D721Med (cell line): ENCODE data around the gene TRERF1.

Source experiments
- DNase-seq: peaks from one replicate; pipeline ENCODE4 v3.0.0; 2011; ENCODE audit warnings: low spot score; ENCODE audit not compliant: insufficient read length
- FAIRE-seq: peaks from 2 replicates; lab custom pipeline; 2011; peaks lifted over from hg19 to GRCh38; lab: Jason Lieb, UNC
- CTCF ChIP-seq: IDR thresholded peaks from 2 replicates; pipeline ENCODE4 v1.5.1; 2012; ENCODE audit warnings: mild to moderate bottlenecking, control low read depth; ENCODE audit not compliant: insufficient read depth; ENCODE audit errors: missing control alignments

The TRERF1 gene

GRCh38 chr6:42367353-42368011 is 84.2 kb downstream of the TRERF1 start:
- TF ChIP-seq CTCF = no peak
- no peak for FAIRE-seq
- DNase-seq = no peak

DNA sequence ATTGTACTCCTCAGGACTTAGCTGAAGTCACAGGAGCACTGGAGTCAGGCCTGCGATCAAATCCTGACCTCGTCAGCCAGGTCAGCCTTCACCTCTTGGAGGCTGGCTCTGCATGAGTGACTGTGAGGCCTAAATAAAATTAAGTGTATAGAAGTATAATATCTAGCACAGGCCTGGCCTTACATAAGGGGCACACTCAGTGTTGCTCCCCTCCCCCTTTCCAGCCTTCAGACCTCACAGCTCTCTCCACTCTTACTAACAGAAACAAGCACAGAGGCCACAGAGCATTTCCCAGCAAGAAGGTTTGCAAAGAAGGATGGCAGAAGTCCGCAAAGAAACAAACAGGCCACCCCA is 84.8 kb downstream of the TRERF1 start:
- FAIRE-seq = no peak
- TF ChIP-seq CTCF = no peak
- DNase-seq = no peak

DNA sequence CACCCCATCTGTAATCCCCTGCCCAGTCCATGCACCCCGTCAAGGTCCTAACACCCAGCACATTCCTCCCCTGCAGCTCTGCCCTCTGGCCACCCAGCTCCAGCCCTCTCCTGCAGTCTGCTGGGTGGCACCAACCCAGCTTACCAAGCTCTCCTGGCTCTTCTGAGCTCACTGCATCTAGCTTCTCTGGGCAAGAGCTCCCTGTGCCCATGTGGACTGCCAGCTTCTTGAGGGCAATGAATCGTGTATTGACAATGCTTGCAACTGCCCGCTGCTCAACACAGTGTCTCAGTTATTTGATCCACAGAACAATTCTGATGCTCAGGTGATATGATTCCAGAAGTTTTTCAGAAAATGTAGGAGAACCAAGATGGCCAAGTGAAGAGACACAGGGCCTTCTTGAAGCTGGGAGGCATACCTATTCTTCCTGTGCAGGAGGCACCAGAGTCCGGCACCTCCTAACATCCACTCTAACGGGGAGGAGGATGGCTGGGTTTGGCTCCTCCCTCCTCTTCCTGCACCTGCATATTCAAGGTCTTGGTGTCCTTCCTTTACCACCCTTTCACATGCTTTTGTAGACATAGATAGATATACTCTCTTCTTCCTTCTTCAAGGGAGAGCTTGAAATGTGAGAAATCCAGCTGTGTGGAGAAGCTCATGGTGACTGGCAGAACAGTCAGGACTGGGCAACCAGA is 85.6 kb downstream of the TRERF1 start:
- FAIRE-seq (no peak), DNase-seq (no peak)
- TF ChIP-seq CTCF = no peak

GRCh38 chr6:42365021-42365420 is 86.7 kb downstream of the TRERF1 start:
- TF ChIP-seq CTCF = no peak
- FAIRE-seq = no peak
- DNase-seq = no peak

- no peak for DNase-seq
- no peak for FAIRE-seq
These were observed 87.5 kb downstream of the TRERF1 start for GRCh38 chr6:42363926-42364849.

DNA sequence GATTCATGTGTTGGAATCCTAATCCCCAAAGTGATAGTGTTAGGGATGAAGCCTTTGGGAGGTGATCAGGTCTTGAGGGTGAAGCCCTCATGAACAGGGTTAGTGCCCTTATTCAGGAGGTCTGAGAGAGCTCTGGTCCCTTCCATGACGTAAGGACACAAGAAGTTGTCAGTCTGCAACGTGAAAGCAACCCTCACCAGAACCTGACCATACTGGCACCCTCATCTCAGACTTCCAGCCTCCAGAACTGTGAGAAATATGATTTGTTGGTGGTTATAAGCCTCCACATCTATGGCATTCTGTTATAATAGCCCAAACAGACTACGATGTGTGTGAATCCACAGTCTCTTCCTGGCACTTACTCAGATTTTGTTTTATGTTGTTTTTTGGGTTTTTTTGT is 90.7 kb downstream of the TRERF1 start:
- FAIRE-seq (no peak), DNase-seq (no peak)
- no peak for TF ChIP-seq CTCF

More at GRCh38 chr6:42363926-42364849, 87.5 kb downstream of the TRERF1 start:
- no peak for TF ChIP-seq CTCF
